ENCODE results near the gene KDM6B.

The KDM6B gene

DNA sequence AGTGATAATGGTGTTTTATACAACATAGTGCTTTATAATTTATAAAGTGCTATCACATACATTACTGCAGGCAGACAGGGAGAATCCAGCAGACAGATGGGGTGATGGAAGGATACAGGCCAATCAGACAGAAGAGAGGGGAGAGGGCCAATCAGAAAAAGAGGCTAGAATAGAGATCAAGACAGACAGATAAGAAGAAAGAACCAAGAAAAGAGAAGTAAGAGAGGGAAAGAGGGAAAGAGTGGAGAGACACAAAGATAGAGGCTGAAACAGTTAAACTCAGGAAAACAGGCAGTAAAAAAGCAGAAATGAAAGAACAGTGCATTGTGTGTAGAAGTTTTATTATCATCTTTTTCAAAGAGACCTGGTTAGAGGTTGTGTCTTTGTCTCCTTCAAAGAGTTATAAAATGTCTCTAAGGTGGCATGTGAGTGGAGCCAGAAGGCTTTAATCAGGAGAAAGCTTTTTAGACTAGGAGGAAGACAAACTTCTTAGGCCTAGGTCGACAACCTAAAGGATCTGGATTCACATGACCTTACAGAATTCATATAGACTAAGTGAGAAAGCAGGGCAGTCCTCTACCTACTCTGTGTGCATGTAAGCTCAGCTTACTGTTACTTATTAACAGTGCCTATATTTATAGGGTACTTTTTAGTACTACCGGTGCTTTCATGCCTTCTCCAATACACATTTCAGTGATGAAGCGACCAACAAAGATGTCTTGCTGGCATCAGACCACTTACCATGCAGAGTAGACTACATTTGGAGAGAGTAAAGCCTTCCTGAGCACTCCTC lies 46.3 kb downstream of the KDM6B start:
- H3K4me3 ChIP-seq (replicated peaks; ENCODE audit: insufficient read depth, low read length), result no peak overlapping the region
- no peak for TF ChIP-seq GABPA (IDR thresholded peaks at IDR 0.05; ENCODE audit: low read depth)
- TF ChIP-seq, protein P1, sequence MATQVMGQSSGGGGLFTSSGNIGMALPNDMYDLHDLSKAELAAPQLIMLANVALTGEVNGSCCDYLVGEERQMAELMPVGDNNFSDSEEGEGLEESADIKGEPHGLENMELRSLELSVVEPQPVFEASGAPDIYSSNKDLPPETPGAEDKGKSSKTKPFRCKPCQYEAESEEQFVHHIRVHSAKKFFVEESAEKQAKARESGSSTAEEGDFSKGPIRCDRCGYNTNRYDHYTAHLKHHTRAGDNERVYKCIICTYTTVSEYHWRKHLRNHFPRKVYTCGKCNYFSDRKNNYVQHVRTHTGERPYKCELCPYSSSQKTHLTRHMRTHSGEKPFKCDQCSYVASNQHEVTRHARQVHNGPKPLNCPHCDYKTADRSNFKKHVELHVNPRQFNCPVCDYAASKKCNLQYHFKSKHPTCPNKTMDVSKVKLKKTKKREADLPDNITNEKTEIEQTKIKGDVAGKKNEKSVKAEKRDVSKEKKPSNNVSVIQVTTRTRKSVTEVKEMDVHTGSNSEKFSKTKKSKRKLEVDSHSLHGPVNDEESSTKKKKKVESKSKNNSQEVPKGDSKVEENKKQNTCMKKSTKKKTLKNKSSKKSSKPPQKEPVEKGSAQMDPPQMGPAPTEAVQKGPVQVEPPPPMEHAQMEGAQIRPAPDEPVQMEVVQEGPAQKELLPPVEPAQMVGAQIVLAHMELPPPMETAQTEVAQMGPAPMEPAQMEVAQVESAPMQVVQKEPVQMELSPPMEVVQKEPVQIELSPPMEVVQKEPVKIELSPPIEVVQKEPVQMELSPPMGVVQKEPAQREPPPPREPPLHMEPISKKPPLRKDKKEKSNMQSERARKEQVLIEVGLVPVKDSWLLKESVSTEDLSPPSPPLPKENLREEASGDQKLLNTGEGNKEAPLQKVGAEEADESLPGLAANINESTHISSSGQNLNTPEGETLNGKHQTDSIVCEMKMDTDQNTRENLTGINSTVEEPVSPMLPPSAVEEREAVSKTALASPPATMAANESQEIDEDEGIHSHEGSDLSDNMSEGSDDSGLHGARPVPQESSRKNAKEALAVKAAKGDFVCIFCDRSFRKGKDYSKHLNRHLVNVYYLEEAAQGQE (IDR thresholded peaks at IDR 0.05; ENCODE audit: insufficient replicate concordance, low read depth), result no peak
- TF ChIP-seq POLR2AphosphoS5 (IDR thresholded peaks at IDR 0.05; ENCODE audit: low read depth), result no peak
- TF ChIP-seq, protein P2, sequence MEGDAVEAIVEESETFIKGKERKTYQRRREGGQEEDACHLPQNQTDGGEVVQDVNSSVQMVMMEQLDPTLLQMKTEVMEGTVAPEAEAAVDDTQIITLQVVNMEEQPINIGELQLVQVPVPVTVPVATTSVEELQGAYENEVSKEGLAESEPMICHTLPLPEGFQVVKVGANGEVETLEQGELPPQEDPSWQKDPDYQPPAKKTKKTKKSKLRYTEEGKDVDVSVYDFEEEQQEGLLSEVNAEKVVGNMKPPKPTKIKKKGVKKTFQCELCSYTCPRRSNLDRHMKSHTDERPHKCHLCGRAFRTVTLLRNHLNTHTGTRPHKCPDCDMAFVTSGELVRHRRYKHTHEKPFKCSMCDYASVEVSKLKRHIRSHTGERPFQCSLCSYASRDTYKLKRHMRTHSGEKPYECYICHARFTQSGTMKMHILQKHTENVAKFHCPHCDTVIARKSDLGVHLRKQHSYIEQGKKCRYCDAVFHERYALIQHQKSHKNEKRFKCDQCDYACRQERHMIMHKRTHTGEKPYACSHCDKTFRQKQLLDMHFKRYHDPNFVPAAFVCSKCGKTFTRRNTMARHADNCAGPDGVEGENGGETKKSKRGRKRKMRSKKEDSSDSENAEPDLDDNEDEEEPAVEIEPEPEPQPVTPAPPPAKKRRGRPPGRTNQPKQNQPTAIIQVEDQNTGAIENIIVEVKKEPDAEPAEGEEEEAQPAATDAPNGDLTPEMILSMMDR (IDR thresholded peaks at IDR 0.05; ENCODE audit: insufficient read depth, low read length), result no peak
- no peak for TF ChIP-seq SPI1 (IDR thresholded peaks at IDR 0.05; ENCODE audit: borderline replicate concordance, low read depth)
- no peaks in the 10 kb centered on the region for H3K27me3 ChIP-seq (ENCODE audit: insufficient read depth, poor library complexity, severe bottlenecking)
- DNase-seq (ENCODE audit: low read depth in 1 of 2, low spot score in 1 of 2), result no peak
- H3K27ac ChIP-seq (replicated peaks), result peak overlapping the region; percentile 53

DNA sequence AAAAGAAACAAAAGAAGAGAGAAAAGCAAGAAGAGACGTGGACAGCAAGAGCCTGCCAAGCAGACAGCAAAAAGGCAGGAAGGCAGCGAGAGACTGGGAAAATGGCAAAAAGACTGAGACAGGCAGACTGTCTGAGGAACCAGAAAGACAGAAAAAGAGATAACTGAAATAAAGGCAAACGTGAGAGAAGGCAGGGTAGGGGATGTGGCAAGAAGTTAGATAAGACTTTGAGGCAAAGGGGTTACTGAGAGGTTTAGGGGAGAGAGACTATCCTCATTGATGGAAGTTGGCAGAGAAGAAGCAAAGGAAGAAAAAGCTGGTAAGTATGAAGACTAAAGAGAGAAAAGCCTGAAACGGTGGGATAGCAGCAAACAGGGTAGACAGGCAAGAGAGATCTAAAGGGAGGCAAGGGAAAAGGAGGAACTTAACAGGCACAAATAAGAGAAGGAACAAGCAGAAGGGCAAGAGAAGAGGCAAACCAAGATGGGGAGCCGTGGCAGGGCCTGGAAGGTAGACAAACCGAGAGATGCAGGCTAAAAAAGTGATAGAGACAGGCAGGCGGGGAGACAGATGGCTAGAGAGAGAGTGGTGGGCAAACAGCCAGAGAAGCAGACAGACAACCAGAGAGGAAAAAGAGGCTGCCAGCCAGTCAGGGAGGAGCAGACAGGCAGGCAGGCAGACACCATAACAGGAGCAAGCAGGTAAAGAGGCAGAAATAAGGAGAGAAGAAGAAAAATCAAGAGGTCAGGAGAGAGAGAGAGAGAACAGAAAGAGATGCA lies 47.4 kb downstream of the KDM6B start:
- Histone ChIP-seq H3K27ac (replicated peaks) (peak overlapping the region; percentile 53), H3K4me3 (replicated peaks; ENCODE audit: insufficient read depth, low read length) (no peak overlapping the region), H3K27me3 (ENCODE audit: insufficient read depth, poor library complexity, severe bottlenecking) (no peaks in the 10 kb centered on the region)
- no peak for TF ChIP-seq SPI1 (IDR thresholded peaks at IDR 0.05; ENCODE audit: borderline replicate concordance, low read depth)
- no peak for TF ChIP-seq POLR2AphosphoS5 (IDR thresholded peaks at IDR 0.05; ENCODE audit: low read depth)
- TF ChIP-seq, protein P2 (IDR thresholded peaks at IDR 0.05; ENCODE audit: insufficient read depth, low read length), result no peak
- no peak for TF ChIP-seq GABPA (IDR thresholded peaks at IDR 0.05; ENCODE audit: low read depth)
- TF ChIP-seq, protein P1 (IDR thresholded peaks at IDR 0.05; ENCODE audit: insufficient replicate concordance, low read depth), result no peak
- peak in 1 of 2 experiments; percentile 17 for DNase-seq (ENCODE audit: low read depth in 1 of 2, low spot score in 1 of 2)

DNA sequence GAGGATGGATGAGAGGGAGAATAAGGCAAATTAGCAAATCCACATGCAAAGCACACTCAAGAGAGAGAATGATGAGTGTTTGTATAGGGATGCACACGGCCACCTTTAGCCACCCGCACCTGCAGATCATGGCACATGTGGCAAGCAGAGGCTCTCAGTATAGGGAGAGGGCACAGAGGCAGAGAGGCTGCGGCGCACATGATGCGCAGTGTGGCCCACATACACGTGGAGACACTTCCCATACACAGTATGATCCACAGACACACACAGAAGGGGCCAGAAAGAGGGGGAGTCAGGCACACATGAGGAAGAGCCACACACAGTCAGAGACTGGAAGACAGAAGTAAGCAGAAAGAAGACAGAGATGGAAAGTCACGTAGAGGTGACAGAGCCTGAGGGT lies 48.1 kb downstream of the KDM6B start:
- Histone ChIP-seq H3K4me3 (replicated peaks; ENCODE audit: insufficient read depth, low read length) (no peak overlapping the region), H3K27ac (replicated peaks) (peak overlapping the region; percentile 53), H3K27me3 (ENCODE audit: insufficient read depth, poor library complexity, severe bottlenecking) (no peaks in the 10 kb centered on the region)
- TF ChIP-seq GABPA (IDR thresholded peaks at IDR 0.05; ENCODE audit: low read depth) (no peak), SPI1 (IDR thresholded peaks at IDR 0.05; ENCODE audit: borderline replicate concordance, low read depth) (no peak), POLR2AphosphoS5 (IDR thresholded peaks at IDR 0.05; ENCODE audit: low read depth) (no peak)
- TF ChIP-seq, protein P1 (IDR thresholded peaks at IDR 0.05; ENCODE audit: insufficient replicate concordance, low read depth), result no peak
- TF ChIP-seq, protein P2 (IDR thresholded peaks at IDR 0.05; ENCODE audit: insufficient read depth, low read length), result no peak
- no peak for DNase-seq (ENCODE audit: low read depth in 1 of 2, low spot score in 1 of 2)
